NCI-H446 treated with DMSO at 0.1 percent for 48 hours (cell line): ENCODE results near the gene TK2.
"Not testable (repeated sequence)": the region's sequence is repeated elsewhere in the genome, so short reads cannot be mapped to it uniquely, and the experiment has no call there.

ENCODE experiments used
- DNase-seq: peaks from one replicate; lab custom pipeline; 2025; lab: John Stamatoyannopoulos, UW

TK2 gene

DNA sequence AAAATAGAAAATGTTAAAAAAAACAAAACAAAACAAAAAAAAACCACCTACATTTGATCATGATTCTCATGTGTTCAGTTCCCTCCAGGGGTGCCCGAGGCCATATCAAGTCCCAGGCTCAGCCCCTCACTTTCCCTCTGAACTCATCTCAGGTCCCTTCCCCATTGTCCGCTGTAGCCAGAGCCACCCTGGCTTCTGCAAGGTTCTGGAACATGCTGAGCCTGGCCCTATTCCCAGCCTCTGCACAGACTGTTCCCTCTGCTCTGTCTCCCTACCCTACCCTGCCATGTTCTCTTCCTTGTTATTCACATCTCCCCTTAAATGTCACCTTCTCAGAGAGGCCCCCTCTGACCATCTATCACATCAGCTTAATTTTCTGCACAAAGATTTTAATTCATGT lies 46.9 kb downstream of the TK2 start:
- DNase-seq: no peak

DNA sequence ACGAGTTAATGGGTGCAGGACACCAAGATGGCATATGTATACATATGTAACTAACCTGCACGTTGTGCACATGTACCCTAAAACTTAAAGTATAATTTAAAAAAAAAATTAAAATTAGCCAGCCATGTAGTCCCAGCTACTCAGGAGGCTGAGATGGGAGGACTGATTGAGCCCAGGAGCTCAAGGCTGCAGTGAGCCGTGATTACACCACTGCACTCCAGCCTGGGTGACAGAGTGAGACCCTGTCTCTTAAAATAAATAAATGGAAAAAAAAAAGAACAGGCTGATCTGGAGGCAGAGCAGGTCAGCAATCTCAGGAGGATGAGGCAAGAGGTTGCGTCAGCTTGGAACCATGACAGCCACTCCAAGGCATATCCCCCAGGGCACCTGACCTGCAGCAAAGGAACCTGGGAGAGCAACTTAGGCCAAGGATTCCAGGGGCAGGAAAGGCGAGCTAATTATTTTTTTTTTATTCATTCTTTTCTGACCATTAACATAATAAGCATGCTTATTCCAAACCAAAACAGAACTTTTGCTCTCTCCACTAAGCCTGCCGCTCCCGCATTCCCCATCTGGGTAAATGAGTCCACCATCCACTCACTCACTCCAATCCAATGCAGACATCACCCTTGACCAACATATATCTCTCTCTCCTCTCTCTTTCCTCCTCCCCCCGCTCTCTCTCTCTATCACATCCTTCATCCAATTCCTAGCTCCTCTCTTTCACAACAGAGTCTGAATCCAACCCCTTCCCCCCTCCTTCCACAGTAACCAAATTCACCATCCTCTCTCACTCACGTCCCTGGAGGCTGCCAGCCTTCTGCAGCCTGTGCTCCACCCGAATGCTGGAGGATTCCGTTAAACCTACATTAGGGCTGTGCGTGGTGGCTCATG lies 47.7 kb downstream of the TK2 start:
- DNase-seq: no peak

DNA sequence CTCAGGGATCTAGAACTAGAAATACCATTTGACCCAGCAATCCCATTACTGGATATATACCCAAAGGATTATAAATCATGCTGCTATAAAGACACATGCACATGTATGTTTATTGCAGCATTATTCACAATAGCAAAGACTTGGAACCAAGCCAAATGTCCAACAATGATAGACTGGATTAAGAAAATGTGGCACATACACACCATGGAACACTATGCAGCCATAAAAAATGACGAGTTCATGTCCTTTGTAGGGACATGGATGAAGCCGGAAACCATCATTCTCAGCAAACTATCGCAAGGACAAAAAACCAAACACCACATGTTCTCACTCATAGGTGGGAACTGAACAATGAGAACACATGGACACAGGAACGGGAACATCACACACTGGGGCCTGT lies 48.4 kb downstream of the TK2 start:
- DNase-seq: not testable (repeated sequence)

DNA sequence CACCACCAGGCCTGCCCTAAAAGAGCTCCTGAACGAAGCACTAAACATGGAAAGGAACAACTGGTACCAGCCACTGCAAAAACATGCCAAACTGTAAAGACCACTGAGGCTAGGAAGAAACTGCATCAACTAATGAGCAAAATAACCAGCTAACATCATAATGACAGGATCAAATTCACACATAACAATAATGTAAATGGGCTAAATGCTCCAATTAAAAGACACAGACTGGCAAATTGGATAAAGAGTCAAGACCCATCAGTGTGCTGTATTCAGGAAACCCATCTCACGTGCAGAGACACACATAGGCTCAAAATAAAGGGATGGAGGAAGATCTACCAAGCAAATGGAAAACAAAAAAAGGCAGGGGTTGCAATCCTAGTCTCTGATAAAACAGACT lies 52.0 kb downstream of the TK2 start:
- not testable (repeated sequence) for DNase-seq

DNA sequence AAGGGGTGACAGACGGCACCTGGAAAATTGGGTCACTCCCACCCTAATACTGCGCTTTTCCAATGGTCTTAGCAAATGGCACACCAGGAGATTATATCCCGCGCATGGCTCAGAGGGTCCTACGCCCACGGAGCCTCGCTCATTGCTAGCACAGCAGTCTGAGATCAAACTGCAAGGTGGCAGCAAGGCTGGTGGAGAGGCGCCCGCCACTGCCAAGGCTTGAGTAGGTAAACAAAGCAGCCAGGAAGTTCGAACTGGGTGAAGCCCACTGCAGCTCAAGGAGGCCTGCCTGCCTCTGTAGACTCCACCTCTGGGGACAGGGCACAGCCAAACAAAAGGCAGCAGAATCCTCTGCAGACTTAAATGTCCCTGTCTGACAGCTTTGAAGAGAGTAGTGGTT lies 53.7 kb downstream of the TK2 start:
- DNase-seq: not testable (repeated sequence)

DNA sequence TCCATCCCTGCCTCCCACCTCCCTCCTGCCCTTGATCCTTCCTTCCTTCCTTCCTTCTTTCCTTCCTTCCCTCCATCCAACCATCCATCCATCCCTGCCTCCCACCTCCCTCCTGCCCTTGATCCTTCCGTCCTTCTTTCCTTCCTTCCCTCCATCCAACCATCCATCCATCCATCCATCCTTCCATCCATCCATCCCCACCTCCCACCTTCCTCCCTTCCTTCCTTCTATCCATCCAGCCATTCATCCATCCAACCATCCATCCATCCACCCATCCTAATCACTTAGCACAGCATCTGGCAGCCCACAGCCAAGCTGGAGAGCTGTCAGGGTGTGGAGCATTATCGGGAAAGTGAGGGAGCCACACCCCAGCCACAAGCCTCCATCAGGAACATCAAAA lies 54.5 kb downstream of the TK2 start:
- no peak for DNase-seq

DNA sequence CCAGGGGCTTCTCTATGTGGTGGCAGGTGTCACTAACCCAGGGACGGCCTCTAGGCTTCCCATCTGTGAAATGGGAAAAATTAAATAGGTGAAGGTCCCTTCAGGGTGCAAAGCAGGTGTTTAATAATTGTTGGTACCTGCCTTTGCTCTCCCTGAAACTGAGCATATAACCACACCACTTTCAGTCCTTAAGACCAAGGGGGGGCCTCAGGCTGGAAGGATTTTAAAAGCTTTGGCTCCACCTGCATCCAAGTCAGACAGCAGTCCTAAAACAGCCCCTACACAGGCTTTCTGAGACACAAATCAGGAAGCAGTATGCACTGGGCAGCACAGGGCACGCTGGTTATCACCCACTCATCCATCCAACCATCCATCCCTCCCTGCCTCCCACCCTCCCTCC lies 55.0 kb downstream of the TK2 start:
- no peak for DNase-seq

DNA sequence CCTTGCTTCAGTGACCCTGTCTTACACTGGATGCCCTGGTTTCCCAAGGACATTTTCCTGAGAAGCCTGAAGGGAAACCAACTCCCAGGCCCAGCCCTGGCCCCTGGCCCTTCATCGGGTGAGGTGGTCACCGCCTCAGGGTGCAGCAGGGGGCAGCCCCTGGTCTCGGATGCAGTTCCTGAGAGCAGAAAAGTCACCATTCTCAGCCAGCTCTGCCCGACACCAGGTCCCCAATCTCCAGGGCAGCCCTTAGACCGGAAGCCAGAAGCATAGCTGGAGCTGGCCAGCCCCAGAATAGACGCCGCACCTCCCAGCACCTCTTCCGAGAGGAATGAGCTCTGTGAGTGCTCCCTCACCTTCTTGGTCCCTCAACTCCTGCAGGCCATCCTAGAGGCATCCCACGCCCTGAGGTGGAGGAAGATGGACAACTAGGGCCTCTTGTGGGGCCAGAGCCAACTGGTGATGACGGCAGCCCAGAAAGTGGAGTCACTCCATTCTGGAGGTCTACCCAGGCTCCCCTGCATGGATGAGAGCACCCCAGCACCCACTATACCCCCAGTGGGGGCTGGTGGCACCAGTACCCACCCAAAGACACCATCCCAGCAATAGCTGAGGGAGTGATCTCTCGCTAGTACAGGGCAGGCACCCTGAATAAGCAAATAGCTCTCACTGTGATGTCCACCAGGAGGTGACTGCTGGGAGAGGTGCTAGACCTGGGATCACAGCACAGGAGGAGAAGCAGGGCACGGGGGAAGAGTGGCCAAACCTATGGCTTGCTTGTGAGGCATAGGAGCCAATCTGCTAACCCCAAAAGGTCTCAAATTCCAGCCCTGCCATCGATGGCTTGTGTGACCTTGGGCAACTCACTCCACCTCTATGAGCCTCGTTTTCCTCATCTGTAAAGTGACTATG lies 56.2 kb downstream of the TK2 start:
- DNase-seq: no peak

DNA sequence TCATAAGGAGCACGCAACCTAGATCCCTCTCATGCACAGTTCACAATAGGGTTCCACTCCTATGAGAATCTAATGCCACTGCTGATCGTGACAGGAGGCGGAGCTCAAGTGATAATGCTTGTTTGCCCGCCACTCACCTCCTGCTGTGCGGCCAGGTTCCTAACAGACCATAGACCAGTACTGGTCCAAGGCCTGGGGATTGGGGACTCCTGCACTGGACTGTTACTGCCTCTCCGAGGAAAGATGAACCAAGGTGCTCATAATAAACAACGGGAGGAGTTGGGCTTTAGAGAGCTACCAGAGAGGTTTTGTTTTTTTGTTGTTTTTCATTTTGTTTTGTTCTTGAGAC lies 58.2 kb downstream of the TK2 start:
- no peak for DNase-seq

DNA sequence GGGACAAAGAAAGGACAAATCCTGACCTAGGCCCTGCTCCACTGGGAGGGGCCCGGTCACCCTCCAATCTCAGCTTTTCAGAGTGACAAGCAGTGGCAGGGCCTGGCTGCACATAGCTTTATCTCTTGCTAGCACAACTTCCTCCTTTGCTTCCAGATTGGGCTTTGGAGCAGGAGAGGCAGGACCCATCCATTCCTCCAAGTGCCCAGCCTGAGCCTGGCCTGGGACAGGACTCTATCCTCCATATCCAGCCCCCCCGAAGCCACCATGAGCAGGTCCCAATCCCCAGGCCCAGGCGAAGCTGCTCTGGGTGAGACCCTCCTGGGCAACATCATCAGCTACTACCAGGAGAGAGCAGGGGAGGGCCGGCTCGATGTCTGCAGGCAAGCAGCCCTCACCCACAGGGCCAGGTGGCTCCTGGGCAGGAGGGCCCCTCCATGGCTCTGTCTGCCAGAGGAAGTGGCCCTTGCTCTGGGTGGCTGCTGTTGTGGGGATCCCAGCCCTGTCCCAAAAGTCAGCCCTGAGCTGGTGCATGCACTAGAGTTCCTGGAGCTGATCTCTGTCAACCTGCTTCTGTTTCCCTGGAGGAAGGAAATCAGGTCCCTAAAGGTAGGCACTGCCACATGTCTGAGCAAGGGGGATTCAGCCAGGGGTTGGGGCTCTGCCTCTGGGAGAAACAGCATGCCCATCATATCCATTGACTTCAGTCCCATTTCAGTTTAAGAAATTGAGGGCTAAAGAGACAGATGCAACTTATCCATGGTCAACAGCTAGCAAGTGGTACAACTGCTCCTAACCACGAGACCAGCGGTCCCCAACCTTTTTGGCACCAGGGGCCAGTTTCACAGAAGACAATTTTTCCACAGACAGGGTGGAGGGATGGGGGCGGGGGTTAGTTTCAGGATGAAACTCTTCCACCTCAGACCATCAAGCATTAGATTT lies 58.9 kb downstream of the TK2 start:
- no peak for DNase-seq

DNA sequence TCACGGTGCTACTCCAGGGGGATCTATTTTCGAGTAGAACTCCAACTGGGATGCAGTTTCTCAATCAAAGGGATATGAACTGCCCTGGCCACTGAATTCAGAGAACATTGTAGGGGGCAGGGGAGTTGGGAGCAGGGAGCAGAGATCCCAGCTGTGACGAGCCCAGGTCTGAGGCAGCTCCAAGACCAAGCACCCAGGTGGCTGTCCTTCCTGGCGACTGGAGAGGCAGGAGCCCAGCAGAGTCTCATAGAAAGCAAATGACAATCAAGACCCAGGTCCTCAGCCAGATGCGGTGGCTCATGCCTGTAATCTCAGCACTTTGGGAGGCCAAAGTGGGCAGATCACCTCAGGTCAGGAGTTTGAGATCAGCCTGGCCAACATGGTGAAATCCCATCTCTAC lies 60.1 kb downstream of the TK2 start:
- DNase-seq: no peak

DNA sequence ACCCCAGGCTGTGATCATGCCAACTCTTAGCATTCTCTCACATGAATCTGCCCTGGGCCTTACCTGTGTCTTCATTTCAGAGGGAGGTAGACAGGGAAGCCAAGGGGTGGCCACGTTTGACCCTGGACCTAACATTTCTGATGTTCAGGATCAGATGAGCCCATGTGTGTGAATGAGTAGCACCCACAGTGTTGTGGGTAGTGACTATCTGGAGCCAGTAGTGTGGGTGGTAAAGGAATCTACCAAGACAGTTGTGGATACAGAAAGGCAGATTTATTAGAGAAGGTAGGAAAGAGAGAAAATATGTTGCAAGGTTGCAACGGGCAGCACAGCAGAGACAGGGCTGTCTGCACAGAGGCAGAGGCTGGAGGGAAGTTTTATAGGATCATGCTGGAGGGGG lies 60.5 kb downstream of the TK2 start:
- no peak for DNase-seq

DNA sequence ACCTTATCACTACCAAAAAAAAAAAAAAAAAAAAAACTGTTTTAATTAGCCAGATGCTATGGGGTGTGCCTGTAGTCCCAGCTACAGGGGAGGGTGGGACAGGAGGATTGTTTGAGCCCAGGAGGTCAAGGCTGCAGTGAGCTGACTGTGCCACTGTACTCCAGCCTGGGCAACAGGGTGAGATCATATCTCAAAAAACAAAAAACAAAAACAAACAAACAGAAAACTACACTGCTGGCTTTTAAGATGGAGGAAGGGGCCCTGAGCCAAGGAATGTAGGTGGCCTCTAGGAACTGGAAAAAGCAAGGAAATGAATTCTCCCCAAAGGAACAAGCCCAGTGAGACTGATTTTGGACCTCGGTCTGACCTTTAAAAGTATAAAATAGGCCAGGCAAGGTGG lies 61.4 kb downstream of the TK2 start:
- no peak for DNase-seq

DNA sequence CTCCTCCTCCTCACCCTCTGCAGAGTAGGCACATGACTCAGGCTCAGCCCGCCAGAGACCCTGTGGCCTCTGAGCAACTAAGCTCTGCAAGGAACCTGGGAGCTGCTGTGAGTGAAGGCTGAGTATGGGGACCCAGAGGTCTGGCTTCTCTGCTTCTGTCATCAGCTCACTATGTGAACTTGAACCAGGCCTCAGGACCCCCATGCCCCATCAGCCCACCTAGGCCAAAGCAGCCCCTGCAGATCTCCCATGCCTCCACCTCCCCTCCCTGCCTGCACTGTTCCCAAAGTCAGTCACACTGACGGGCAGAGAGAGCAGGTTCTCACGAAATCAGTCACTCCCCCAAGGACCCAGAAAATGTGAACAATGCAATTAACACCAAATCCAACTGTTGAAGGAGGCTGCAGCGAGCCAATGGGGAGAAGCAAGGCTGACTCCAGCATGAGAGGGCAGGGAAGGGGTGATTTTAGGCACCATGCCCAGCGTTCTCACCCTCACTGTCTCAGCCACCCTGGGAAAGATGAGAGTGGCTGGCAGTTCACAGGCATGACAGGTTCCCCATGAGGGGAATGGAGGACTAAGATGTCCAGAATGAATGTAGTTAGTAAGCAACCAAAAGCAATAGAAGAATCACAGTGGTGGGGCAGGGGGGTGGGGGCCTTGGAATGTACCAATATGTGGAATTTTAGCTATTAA lies 62.2 kb downstream of the TK2 start:
- DNase-seq: no peak

DNA sequence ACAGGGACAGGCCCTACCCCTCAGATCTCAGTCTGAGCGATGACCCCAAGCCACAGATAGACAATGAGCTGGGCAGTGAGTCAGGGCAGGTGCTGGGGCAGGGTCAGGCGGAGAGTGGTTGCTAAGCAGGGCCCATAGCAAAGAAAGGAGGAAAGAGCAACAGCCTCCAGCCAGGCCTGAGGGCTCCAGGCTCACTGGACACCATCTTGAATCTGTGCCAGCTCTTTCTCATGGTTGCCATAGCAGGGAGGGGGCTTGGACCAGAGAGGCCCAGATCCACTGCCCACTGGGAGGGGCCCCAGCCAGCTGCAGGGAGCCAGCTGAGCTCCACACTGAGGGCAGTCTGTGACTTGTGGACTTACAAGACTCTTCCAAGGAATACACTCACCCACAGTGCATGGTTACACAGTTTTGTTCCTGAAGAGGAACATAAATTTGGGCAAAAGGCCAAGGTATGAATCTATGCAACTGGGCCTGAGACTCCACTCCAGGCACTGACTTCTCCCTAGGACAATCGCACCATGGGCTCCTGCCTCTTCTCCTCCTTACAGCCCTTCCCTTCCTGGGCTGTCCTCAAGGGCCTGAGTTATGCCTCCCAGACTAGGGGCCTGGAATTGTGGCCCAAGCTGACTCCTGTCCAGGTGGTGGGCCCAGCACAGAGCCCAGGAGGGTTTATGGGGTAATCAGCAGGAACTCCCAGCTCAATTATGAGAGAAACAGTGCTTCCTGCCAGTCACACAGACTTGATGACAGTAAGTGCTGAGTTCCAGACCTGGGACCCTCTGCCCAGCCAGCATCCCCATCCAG lies 62.9 kb downstream of the TK2 start:
- peak; percentile 4 for DNase-seq

DNA sequence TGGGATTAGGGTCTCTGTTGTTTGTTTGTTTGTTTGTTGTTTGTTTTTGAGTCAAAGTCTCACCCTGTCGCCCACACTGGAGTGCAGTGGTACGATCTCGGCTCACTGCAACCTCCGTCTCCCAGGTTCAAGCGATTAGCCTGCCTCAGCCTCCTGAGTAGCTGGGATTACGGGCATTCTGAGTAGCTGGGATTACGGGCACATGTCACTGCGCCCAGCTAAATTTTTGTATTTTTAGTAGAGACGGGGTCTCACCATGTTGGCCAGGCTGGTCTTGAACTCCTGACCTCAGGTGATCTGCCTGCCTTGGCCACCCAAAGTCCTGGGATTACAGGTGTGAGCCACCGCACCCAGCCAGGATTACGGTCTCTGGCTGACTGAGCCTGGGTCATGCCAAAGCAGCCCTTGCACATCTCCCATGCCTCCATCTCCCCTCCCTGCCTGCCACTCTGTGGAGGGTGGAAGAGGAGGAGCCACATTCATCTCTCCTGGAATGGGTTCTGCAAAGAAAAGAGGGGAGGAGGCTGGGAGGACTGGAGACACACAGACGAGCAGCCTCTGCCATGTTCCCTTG lies 63.6 kb downstream of the TK2 start:
- DNase-seq: no peak

DNA sequence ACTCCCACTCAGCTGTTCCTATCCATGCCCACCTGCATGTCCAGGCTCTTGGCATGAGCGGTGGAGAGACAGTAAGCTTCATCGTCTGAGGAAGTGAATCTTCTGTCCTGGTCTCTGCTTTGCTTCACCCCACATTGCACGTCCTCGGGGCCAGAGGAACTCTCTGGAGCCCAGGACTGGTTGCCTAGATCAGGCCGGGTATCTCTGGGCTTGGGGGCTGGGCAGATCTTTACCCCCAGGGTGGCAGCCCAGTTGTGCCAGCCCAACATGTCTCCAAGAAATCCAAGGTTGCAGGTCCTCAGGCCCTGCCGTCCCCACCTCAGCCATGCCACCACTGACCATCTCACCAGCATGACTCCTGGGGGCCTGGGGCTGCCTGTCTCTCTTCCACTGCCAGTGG lies 64.5 kb downstream of the TK2 start:
- DNase-seq: no peak

DNA sequence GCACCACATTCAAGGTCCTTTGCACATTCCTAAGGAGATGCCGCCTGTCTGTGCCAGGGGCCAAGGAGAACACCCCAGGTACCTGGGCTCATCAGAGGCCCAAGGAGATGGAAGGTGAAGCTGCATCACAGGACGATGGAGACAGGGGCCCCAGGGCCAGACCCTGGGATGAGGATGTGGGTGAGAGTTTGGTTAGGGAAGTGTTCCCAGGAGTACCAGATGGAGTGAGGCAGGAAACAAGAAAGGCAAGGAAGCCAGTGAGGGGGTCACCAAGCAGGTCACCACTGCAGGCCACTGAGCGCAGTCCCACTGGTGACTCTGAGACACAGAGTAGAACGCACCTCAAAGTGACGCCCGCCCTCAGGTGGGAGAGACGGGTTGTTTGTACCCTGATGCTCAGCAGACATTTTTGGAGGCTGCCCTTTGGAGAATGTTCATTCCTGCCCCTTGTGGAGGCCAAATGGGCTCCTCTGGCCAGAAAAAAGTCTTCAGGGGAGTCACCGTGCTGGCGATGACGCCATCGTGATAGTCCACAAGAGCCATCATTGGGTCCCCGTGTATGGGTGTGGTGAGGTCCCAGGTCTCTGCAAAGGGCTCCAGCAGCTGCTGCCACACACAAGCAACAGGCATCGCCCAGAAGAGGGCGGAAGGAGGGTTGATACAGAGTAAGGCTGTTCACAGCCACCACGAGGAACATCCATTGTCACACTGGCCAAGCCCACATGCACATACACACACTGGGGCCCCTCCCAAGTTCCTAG lies 65.3 kb downstream of the TK2 start:
- no peak for DNase-seq

DNA sequence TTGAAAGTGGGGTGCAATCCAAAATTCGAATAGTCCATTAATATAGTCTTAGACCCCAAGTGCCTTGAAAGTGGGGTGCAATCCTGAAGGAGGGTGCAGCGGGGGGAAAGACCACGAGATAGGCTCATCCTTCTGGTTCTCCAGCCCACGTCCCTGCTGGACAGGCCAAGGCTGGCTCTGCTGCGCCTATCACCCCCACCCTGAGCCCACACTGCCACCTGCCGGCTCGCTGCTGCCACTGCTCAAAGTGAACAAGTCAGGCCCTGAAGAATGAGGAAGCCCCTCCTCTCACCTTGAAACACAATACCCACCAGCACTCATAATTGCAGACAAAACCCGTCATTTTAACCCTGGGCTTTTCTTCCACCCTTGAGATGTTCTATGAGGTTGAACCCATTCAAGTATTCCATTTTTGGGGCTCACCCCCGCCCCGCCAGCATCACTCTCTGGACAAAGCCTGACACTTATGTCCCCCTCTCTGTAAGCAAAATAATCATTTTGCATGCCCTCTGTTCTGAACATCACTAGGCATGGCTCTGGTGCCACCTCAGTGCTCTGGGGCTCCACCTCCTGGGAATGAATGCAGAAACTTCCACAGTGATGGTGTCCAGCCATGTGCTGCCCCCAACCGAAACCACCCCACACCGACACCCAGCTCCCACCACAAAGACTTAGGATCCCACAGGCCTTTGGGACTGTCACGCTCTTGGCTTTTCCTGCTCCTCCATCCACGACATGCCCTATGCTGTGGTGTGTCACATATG lies 66.1 kb downstream of the TK2 start:
- DNase-seq: no peak
